Endodermal cell (in vitro differentiated cells): ENCODE data around the gene GALNT2. TPM values are rescaled to one million over a fixed set of nuclear protein-coding genes. Genes with fewer than 3 reads are reported as not detected.

Experiments used
- DNase-seq: peaks from one replicate; pipeline ENCODE4 v3.0.0-alpha.2; 2017
- H3K27ac ChIP-seq: 2 replicates; pipeline ENCODE4 v1.5.1; 2013; ENCODE audit warnings: mild to moderate bottlenecking, low read depth, low read length, moderate library complexity
- H3K27me3 ChIP-seq: 2 replicates; pipeline ENCODE4 v1.6.1; 2013; ENCODE audit warnings: mild to moderate bottlenecking, low read length, moderate library complexity; ENCODE audit not compliant: insufficient read depth, control insufficient read depth, poor library complexity, severe bottlenecking
- H3K36me3 ChIP-seq: 2 replicates; pipeline ENCODE4 v1.7.0; 2013; ENCODE audit warnings: mild to moderate bottlenecking, low read length, moderate library complexity; ENCODE audit not compliant: control insufficient read depth, insufficient read depth
- H3K4me1 ChIP-seq: one replicate; pipeline ENCODE4 v1.7.0; 2013; ENCODE audit warnings: low read length; ENCODE audit not compliant: control insufficient read depth, insufficient read depth
- H3K4me3 ChIP-seq: 2 replicates; pipeline ENCODE4 v1.5.1; 2013; ENCODE audit warnings: mild to moderate bottlenecking, low read length, moderate library complexity
- H3K9ac ChIP-seq: 2 replicates; pipeline ENCODE4 v1.6.1; 2013; ENCODE audit warnings: mild to moderate bottlenecking, low read length, moderate library complexity; ENCODE audit not compliant: poor library complexity, severe bottlenecking; ENCODE audit errors: extremely low read depth
- H3K9me3 ChIP-seq: 2 replicates; pipeline ENCODE4 v1.6.1; 2013; ENCODE audit warnings: mild to moderate bottlenecking, low read length, moderate library complexity; ENCODE audit not compliant: control insufficient read depth
- H3K27ac Mint-ChIP-seq: 2 replicates; pipeline ENCODE4 v1.8.0; 2020; ENCODE audit warnings: mixed read lengths
- H3K27me3 Mint-ChIP-seq: 2 replicates; pipeline ENCODE4 v1.8.0; 2021; ENCODE audit warnings: mild to moderate bottlenecking, mixed read lengths; ENCODE audit not compliant: insufficient read depth
- H3K36me3 Mint-ChIP-seq: 2 replicates; pipeline ENCODE4 v1.8.0; 2020; ENCODE audit warnings: low read depth, mixed read lengths
- H3K4me1 Mint-ChIP-seq: 2 replicates; pipeline ENCODE4 v1.8.0; 2020; ENCODE audit warnings: mixed read lengths
- H3K4me3 Mint-ChIP-seq: 2 replicates; pipeline ENCODE4 v1.8.0; 2020; ENCODE audit warnings: mild to moderate bottlenecking, moderate library complexity, mixed read lengths
- H3K9me3 Mint-ChIP-seq: 2 replicates; pipeline ENCODE4 v1.8.0; 2020; ENCODE audit warnings: mild to moderate bottlenecking, mixed read lengths
- CTCF ChIP-seq: fragments of 200-600 bp; sonication (generic); conservative IDR thresholded peaks from 2 replicates; pipeline ENCODE4 v1.5.0; 2021; ENCODE audit warnings: antibody characterized with exemption, mild to moderate bottlenecking
- WGBS, 2 experiments: methylation state at CpG; one replicate each; pipeline versions ENCODE4 v1.1.5 to v1.1.7; 2013; ENCODE audit warnings: missing lambda C conversion rate in 2 of 2, mixed read lengths in 1 of 2; ENCODE audit not compliant: insufficient coverage in 1 of 2, insufficient read length in 1 of 2; 5-methylcytosine and 5-hydroxymethylcytosine counted together
- total RNA-seq, 2 donors: library from RNA; stranded (reverse); fragmentation: NEBNext Ultra II Directional in 1 of 2; extraction: Animal tissue kit (Norgen Biotek cat#: 25700) in 1 of 2; gene quantifications; 2 replicates in 1 of 2; 3 replicates in 1 of 2; pipeline ENCODE4 v1.2.1, GENCODE V29; 2021

GALNT2 gene
- total RNA-seq, 2 donors from 2014 or later, result 41.6 to 63.5 TPM

GRCh38 chr1:230172016-230172537, 105.0 kb downstream of the GALNT2 start:
- Histone ChIP-seq H3K36me3 (no peaks in the 10 kb centered on the region), H3K4me3 (no peak overlapping the region), H3K27ac (no peak overlapping the region), H3K4me1 (no peaks in the 10 kb centered on the region), H3K9me3 (peaks cover 3% of the 10 kb centered on the region), H3K27me3 (no peaks in the 10 kb centered on the region), H3K9ac (no peak overlapping the region)
- no peak overlapping the region for H3K4me3 Mint-ChIP-seq
- peaks cover 3% of the 10 kb centered on the region for H3K36me3 Mint-ChIP-seq
- DNase-seq, result peak; percentile 26
- H3K9me3 Mint-ChIP-seq, result peaks cover 4% of the 10 kb centered on the region
- H3K4me1 Mint-ChIP-seq, result peaks cover 16% of the 10 kb centered on the region
- WGBS, 2 experiments, result 94 to 97% methylated on average over 5 to 7 of the region's 7 CpGs
- no peak overlapping the region for H3K27ac Mint-ChIP-seq
- TF ChIP-seq CTCF, result no peak
- H3K27me3 Mint-ChIP-seq, result no peaks in the 10 kb centered on the region

- Histone ChIP-seq H3K36me3 (no peaks in the 10 kb centered on the region), H3K27ac (no peak overlapping the region), H3K9me3 (no peaks in the 10 kb centered on the region), H3K4me1 (no peaks in the 10 kb centered on the region), H3K4me3 (no peak overlapping the region), H3K27me3 (no peaks in the 10 kb centered on the region), H3K9ac (no peak overlapping the region)
- peak; percentile 19 for DNase-seq
- Mint-ChIP-seq H3K27me3 (no peaks in the 10 kb centered on the region), H3K36me3 (peaks cover 3% of the 10 kb centered on the region), H3K4me1 (peaks cover 25% of the 10 kb centered on the region), H3K4me3 (no peak overlapping the region), H3K9me3 (no peaks in the 10 kb centered on the region), H3K27ac (no peak overlapping the region)
- TF ChIP-seq CTCF, result no peak
- WGBS, 2 experiments, result 93% methylated on average over 7 to 11 of the region's 11 CpGs
Measured at GRCh38 chr1:230173187-230173975, 106.3 kb downstream of the GALNT2 start.

- Histone ChIP-seq H3K9ac (no peak overlapping the region), H3K36me3 (peaks cover 3% of the 10 kb centered on the region), H3K27me3 (no peaks in the 10 kb centered on the region), H3K4me1 (no peaks in the 10 kb centered on the region), H3K4me3 (no peak overlapping the region), H3K9me3 (no peaks in the 10 kb centered on the region), H3K27ac (no peak overlapping the region)
- WGBS, 2 experiments, result 91 to 94% methylated on average over 6 to 7 of the region's 7 CpGs
- H3K4me1 Mint-ChIP-seq, result peaks cover 25% of the 10 kb centered on the region
- no peaks in the 10 kb centered on the region for H3K27me3 Mint-ChIP-seq
- DNase-seq, result peak; percentile 40
- TF ChIP-seq CTCF, result no peak
- H3K9me3 Mint-ChIP-seq, result no peaks in the 10 kb centered on the region
- H3K27ac Mint-ChIP-seq, result no peak overlapping the region
- peaks cover 7% of the 10 kb centered on the region for H3K36me3 Mint-ChIP-seq
- no peak overlapping the region for H3K4me3 Mint-ChIP-seq
Measured at GRCh38 chr1:230174041-230174440, 107.0 kb downstream of the GALNT2 start.
